ENCODE results near the gene A4GNT.

The A4GNT gene

DNA sequence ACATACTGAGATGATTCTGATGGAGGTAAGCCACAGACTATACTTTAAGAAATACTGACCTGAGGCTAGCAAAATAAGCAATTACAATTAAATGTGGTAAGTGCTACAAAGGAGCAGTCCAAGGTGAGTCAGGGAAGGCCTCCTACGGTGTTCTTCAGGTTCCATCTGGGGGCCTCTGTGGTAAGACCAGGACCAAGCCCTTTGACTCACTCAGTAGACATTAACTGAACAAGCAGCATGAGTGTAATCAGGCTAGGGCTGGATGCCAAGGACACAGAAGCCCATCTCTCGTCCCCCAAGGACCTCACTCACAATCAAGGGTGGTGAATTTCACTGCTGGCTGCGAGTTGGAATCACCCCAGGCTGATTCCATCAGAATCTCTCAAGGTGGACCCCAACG, 54.1 kb downstream of the A4GNT start:
- DNase-seq: no peak
